Mucosa of descending colon (tissue), 3 donors: ENCODE results near the gene BLID. TPM values are rescaled to one million over a fixed set of nuclear protein-coding genes. Genes with fewer than 3 reads are reported as not detected.

Experiments used
- ATAC-seq: fragments of 200-7000 bp; cut with Tn5 transposase; one replicate; pipeline ENCODE4 v1.9.1; 2020; ENCODE audit warnings: mild to moderate bottlenecking, moderate library complexity
- DNase-seq, 3 donors: peaks; one replicate each; pipeline ENCODE4 v3.0.0-alpha.2; 2020
- H3K36me3 ChIP-seq: fragments of 200-600 bp; one replicate; pipeline ENCODE4 v1.8.0; 2021; ENCODE audit warnings: low read depth, mild to moderate bottlenecking
- H3K4me1 ChIP-seq: fragments of 200-600 bp; one replicate; pipeline ENCODE4 v1.8.0; 2021; ENCODE audit warnings: low read depth, mild to moderate bottlenecking
- H3K4me3 ChIP-seq: fragments of 200-600 bp; one replicate; pipeline ENCODE4 v1.8.0; 2021; ENCODE audit warnings: mild to moderate bottlenecking
- H3K9me3 ChIP-seq: fragments of 200-600 bp; one replicate; pipeline ENCODE4 v1.8.0; 2021; ENCODE audit warnings: mild to moderate bottlenecking
- intact Hi-C, 2 donors: fragments of 100-400 bp; cut with DNase I in 1 of 2; cut with micrococcal nuclease in 1 of 2; formaldehyde crosslinking; loops; one replicate each; pipeline versions ENCODE4 v1.11.0 to v1.11.1; 2022; cut with DNase I, micrococcal nuclease
- total RNA-seq, 3 donors: library from RNA; stranded (reverse); fragmentation: NEBNext Ultra II Directional in 2 of 3; extraction: Animal tissue kit (Norgen Biotek cat#: 25700) in 2 of 3; gene quantifications; one replicate each; pipeline versions ENCODE4 v1.2.1 to v1.2.4, GENCODE V29; 2021 to 2023
- TF ChIP-seq, protein P1 (sequence below): fragments of 200-600 bp; IDR thresholded peaks from one replicate; pipeline ENCODE4 v1.8.0; 2022; ENCODE audit warnings: antibody characterized with exemption, mild to moderate bottlenecking
- donor health status: DM: no; HTN: no; CAD: no; lungs with moderate emphysema.
- donor health status: DM: no; HTN: no; CAD: no.
- donor health status: DM: no; HTN: yes; CAD: no.

BLID gene
- total RNA-seq, 3 donors from 2014 or later: 0.73 TPM; not detected in 2

DNA sequence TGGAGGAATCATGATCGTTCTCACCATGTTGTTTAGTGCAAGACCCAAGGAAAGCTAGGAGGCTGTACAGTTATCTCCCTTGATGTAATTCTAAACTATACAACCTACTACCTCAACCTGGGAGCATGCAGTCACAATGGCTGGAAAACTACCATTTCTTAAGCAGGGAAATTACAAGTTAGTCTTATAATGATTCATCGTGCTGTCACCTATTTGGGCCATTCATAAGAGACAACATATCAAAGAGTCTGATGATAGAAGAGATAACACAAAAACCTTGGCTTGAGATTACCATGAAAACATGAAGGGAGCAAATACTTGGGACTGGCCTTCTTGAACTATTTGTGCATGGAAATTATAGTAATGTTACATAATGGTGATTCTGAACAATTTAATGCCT lies 30.5 kb upstream of the BLID start:
- intact Hi-C loops: no loop called here
- no peak for ATAC-seq
- TF ChIP-seq, protein P1, sequence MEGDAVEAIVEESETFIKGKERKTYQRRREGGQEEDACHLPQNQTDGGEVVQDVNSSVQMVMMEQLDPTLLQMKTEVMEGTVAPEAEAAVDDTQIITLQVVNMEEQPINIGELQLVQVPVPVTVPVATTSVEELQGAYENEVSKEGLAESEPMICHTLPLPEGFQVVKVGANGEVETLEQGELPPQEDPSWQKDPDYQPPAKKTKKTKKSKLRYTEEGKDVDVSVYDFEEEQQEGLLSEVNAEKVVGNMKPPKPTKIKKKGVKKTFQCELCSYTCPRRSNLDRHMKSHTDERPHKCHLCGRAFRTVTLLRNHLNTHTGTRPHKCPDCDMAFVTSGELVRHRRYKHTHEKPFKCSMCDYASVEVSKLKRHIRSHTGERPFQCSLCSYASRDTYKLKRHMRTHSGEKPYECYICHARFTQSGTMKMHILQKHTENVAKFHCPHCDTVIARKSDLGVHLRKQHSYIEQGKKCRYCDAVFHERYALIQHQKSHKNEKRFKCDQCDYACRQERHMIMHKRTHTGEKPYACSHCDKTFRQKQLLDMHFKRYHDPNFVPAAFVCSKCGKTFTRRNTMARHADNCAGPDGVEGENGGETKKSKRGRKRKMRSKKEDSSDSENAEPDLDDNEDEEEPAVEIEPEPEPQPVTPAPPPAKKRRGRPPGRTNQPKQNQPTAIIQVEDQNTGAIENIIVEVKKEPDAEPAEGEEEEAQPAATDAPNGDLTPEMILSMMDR: no peak
- Histone ChIP-seq H3K4me1 (no peaks in the 10 kb centered on the region), H3K9me3 (no peaks in the 10 kb centered on the region), H3K4me3 (no peak overlapping the region), H3K36me3 (no peaks in the 10 kb centered on the region)
- DNase-seq: no peak

DNA sequence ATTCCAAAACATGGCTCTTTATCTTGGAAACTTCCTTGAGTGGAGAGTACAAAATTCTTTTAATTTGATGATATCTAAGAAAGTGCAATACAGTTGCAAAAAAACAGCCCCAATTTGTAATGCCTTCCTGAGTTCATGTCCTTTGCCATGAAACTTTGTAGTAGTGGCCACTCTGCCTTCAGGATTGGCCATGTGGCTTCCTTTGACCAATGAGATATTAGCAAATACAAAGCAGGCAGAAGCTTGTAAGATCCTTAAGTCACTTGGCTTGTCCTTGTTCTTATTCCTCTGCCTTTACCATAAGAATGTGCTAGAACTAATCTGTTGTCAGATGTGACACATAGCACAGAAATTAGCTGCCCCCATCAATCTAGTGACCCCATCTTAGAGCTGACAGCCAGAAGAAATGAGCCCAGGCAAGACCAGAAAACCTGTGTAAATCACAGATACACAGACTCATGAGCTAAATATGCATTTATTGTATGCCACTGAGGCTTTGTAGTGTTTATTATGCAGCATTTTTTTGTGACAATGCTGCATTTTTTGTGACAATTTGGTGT lies 29.8 kb upstream of the BLID start:
- Histone ChIP-seq H3K9me3 (no peaks in the 10 kb centered on the region), H3K4me1 (no peaks in the 10 kb centered on the region), H3K4me3 (no peak overlapping the region), H3K36me3 (no peaks in the 10 kb centered on the region)
- intact Hi-C loops: no loop called here
- TF ChIP-seq, protein P1: no peak
- DNase-seq (no peak), ATAC-seq (no peak)

DNA sequence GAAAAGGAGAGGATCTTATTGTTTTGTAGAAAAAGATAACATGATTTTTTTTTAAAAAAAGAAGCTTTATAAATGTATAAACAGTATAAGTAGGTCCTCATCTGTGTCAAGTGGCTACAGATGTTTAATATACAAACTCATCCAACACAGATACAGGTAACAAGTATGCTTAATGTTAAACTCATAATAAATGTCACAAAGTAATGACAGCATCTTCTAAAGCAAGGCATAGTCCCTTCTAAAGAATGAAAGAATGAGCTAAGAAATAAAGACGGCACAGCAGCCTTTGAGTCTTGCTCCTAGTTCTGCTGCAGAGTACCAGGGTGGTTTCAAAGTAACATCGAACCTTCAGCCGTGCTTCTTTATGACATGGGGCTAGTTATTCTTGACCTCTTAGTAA lies 28.7 kb upstream of the BLID start:
- Histone ChIP-seq H3K9me3 (no peaks in the 10 kb centered on the region), H3K36me3 (no peaks in the 10 kb centered on the region), H3K4me1 (no peaks in the 10 kb centered on the region), H3K4me3 (no peak overlapping the region)
- intact Hi-C loops: no loop called here
- TF ChIP-seq, protein P1: no peak
- DNase-seq: no peak
- ATAC-seq: no peak

DNA sequence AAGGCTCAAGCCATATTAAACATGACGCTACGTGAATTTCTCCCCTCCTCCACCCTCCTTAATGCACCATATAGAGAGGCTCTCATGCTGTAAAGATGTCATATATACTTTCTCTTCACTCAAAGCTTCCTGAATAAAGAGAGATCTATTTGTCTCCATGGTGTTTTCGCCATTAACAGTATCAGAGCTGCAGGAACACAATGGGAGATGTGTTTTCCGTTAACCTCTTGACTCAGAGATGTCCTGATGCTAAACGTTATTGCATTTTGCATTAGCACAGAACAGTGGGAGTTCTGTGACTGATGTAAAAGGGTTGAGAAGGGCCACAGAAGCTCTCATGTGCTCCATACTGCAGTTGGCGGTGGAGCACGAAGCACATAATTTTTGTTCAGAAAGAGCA lies 25.7 kb upstream of the BLID start:
- DNase-seq (no peak), ATAC-seq (no peak)
- TF ChIP-seq, protein P1: no peak
- intact Hi-C loops: no loop called here
- Histone ChIP-seq H3K9me3 (no peaks in the 10 kb centered on the region), H3K4me3 (no peak overlapping the region), H3K4me1 (no peaks in the 10 kb centered on the region), H3K36me3 (no peaks in the 10 kb centered on the region)

DNA sequence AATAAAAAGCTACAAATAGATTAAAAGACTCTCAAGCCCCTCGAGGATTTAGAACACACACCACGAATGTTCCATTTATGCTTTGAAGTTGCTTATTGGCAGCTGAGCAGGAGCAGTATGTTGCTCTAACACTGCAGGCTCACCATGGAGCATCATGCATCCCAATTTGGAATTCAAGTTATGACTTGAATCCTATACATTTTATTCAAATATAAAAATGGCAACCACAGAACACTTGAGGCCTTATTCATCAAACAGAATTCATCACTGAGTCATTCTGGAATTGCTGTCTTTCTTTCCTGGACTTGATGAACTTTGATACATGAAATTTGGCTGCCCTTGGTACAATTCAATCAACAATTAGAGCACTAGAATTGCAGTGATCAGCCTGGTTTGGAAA lies 24.5 kb upstream of the BLID start:
- Histone ChIP-seq H3K36me3 (no peaks in the 10 kb centered on the region), H3K4me3 (no peak overlapping the region), H3K4me1 (no peaks in the 10 kb centered on the region), H3K9me3 (no peaks in the 10 kb centered on the region)
- ATAC-seq: no peak
- intact Hi-C loops: no loop called here
- DNase-seq: no peak
- TF ChIP-seq, protein P1: no peak

DNA sequence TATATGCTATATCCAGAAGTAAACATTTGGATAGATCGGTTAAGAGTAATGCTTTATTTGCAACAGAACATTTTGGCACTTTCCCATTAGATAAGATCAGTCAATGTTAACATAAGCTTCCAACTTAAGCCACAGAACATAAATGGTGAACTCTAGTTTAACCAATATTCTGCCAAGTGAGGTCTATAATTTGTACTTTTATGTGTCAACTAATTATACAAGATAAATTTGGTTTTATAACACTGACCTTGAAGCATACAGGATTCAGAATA lies 23.5 kb upstream of the BLID start:
- H3K4me3 ChIP-seq: no peak overlapping the region
- TF ChIP-seq, protein P1: no peak
- H3K9me3 ChIP-seq: no peaks in the 10 kb centered on the region
- ATAC-seq (no peak), DNase-seq (no peak)
- no peaks in the 10 kb centered on the region for H3K4me1 ChIP-seq
- intact Hi-C loops: no loop called here
- H3K36me3 ChIP-seq: no peaks in the 10 kb centered on the region
